Muscle layer of duodenum (tissue), 2 donors: Measurements from ENCODE around the gene RAB30.
"Not testable (repeated sequence)": the region's sequence is repeated elsewhere in the genome, so short reads cannot be mapped to it uniquely, and the experiment has no call there.

Experiments
- H3K27ac ChIP-seq: one replicate; pipeline ENCODE4 v1.7.0; 2013; ENCODE audit warnings: mild to moderate bottlenecking, low read length
- H3K27me3 ChIP-seq: one replicate; pipeline ENCODE4 v1.7.0; 2013; ENCODE audit warnings: low read depth, mild to moderate bottlenecking, control low read depth, low read length
- H3K36me3 ChIP-seq, 2 donors: one replicate each; pipeline ENCODE4 v1.7.0; 2013; ENCODE audit warnings: low read length in 2 of 2, control low read depth in 1 of 2, mild to moderate bottlenecking in 1 of 2; ENCODE audit not compliant: insufficient read depth in 2 of 2, control insufficient read depth in 1 of 2
- H3K4me1 ChIP-seq, 2 donors: one replicate each; pipeline ENCODE4 v1.7.0; 2013; ENCODE audit warnings: low read length in 2 of 2, mild to moderate bottlenecking in 2 of 2, control low read depth in 1 of 2, moderate library complexity in 1 of 2; ENCODE audit not compliant: insufficient read depth in 2 of 2, control insufficient read depth in 1 of 2
- H3K4me3 ChIP-seq, 2 donors: one replicate each; pipeline ENCODE4 v1.7.0; 2013; ENCODE audit warnings: low read length in 2 of 2, low read depth in 1 of 2, mild to moderate bottlenecking in 1 of 2
- H3K9me3 ChIP-seq, 2 donors: one replicate each; pipeline ENCODE4 v1.7.0; 2013; ENCODE audit warnings: low read length in 2 of 2, control low read depth in 1 of 2, mild to moderate bottlenecking in 1 of 2; ENCODE audit not compliant: control insufficient read depth in 1 of 2
- donor health status: healthy.

Gene RAB30

DNA sequence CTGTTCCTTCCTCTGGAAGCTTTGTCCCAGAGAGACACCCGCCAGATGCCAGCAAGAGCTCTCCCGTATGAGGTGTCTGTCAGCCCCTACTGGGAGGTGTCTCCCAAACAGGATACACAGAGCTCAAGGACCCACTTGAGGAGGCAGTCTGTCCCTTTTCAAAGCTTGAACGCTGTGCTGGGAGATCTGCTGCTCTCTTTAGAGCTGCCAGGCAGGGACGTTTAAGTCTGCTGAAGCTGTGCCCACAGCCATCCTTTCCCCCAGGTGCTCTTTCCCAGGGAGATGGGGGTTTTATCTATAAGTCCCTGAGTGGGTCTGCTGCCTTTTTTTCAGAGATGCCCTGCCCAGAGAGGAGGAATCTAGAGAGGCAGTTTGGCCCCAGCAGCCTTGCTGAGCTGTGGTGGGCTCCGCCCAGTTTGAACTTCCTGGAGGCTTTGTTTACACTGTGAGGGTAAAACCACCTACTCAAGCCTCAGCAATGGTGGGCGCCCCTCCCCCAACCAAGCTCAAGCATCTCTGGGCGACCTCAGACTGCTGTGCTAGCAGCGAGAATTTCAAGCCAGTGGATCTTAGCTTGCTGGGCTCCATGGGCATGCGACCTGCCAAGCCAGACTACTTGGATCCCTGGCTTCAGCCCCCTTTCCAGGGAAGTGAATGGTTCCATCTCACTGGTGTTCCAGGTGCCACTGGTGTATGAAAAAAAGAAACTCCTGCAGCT lies 115.8 kb downstream of the RAB30 start:
- not testable (repeated sequence) for H3K4me1 ChIP-seq, H3K9me3 ChIP-seq, H3K4me3 ChIP-seq, H3K27ac ChIP-seq, H3K27me3 ChIP-seq, H3K36me3 ChIP-seq

DNA sequence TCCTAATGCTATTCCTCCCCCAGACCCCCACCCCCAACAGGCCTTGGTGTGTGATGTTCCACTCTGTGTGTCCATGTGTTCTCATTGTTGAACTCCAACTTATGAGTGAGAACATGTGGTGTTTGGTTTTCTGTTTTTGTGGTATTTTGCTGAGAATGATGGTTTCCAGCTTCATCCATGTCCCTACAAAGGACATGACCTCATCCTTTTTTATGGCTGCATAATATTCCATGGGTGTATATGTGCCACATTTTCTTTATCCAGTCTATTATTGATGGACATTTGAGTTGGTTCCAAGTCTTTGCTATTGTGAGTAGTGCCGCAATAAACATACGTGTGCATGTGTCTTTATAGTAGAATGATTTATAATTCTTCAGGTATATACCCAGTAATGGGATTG lies 121.2 kb downstream of the RAB30 start:
- not testable (repeated sequence) for H3K4me3 ChIP-seq, H3K9me3 ChIP-seq, H3K36me3 ChIP-seq, H3K27ac ChIP-seq, H3K4me1 ChIP-seq, H3K27me3 ChIP-seq

DNA sequence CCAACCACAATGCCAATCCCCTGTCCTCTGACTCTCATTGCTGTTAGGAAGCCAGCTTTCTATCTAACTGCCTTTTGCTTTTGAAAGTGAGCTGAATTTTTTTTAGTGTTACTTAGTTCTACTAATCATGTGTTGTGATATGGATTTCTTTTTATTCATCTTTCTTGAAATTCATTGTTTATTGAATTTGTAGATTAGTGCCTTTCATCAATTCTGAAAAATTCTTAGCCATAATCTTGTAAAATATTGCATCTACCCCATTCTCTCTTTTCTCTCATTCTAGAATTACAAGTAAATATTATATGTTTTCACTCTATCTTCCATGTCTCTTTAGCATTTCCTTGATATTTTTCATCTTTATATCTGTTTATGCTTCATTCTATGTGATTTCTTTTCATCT lies 122.3 kb downstream of the RAB30 start:
- Histone ChIP-seq H3K36me3 (no peaks in the 10 kb centered on the region), H3K9me3 (no peaks in the 10 kb centered on the region), H3K4me3 (no peak overlapping the region), H3K27me3 (no peaks in the 10 kb centered on the region), H3K4me1 (no peaks in the 10 kb centered on the region), H3K27ac (no peak overlapping the region)

DNA sequence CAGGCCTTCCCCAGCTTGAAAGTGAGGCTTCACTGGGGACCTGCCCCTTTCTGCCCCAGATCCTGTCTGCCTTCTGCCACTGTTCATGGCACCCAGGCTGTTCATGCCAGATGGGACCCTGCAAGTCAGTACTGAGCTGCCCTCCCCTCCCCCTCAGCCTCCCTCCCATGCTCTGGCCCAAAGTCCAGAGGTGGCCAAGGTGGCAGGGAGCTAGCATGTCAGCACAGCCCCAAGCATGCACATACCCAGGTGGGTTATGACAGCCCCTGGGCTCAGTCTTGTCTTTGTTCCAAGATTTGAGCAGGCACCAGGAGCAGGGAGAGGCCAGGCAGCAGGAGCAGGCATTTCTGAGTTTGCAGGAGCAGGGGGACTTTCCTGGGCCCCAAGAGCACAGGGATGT lies 126.0 kb downstream of the RAB30 start:
- no peak overlapping the region for H3K27ac ChIP-seq

GRCh38 chr11:82945041-82945440 lies 126.7 kb downstream of the RAB30 start:
- H3K4me3 ChIP-seq, H3K4me1 ChIP-seq, H3K27ac ChIP-seq, H3K36me3 ChIP-seq, H3K27me3 ChIP-seq, H3K9me3 ChIP-seq: not testable (repeated sequence)

More for the DNA sequence above, 126.0 kb downstream of the RAB30 start:
- no peaks in the 10 kb centered on the region for H3K27me3 ChIP-seq
- no peak overlapping the region for H3K4me3 ChIP-seq
- H3K4me1 ChIP-seq = no peaks in the 10 kb centered on the region
- H3K9me3 ChIP-seq = no peaks in the 10 kb centered on the region
- H3K36me3 ChIP-seq = no peaks in the 10 kb centered on the region

GRCh38 chr11:82944198-82944597 lies 127.5 kb downstream of the RAB30 start:
- Histone ChIP-seq H3K27me3 (no peaks in the 10 kb centered on the region), H3K9me3 (no peaks in the 10 kb centered on the region), H3K4me3 (no peak overlapping the region), H3K4me1 (no peaks in the 10 kb centered on the region), H3K27ac (no peak overlapping the region), H3K36me3 (no peaks in the 10 kb centered on the region)

GRCh38 chr11:82943430-82943829 lies 128.3 kb downstream of the RAB30 start:
- H3K4me1 ChIP-seq, H3K27ac ChIP-seq, H3K4me3 ChIP-seq: not testable (repeated sequence)

GRCh38 chr11:82942376-82942775 lies 129.3 kb downstream of the RAB30 start:
- Histone ChIP-seq H3K27me3 (no peaks in the 10 kb centered on the region), H3K9me3 (no peaks in the 10 kb centered on the region), H3K4me1 (no peaks in the 10 kb centered on the region), H3K4me3 (no peak overlapping the region), H3K27ac (no peak overlapping the region), H3K36me3 (no peaks in the 10 kb centered on the region)

More at GRCh38 chr11:82943430-82943829, 128.3 kb downstream of the RAB30 start:
- H3K9me3 ChIP-seq, H3K36me3 ChIP-seq, H3K27me3 ChIP-seq: not testable (repeated sequence)

DNA sequence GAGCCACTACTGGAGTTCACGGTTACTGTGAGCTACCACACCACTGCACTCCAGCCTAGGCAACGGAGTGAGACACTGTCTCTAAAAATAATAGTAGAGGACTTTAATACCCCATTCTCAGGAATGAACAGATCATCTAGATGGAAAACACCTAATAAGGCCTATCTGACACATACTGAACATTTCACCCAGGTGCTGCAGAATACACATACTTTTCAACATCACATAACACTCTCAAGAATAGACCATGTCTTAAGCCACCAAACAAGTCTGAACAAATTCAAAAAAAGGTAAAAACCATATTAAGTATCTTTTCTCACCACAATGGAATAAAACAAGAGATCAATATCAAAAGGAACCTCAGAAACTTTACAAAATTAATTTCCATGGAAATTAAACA lies 132.2 kb downstream of the RAB30 start:
- no peaks in the 10 kb centered on the region for H3K9me3 ChIP-seq
- H3K4me3 ChIP-seq = no peak overlapping the region
- no peaks in the 10 kb centered on the region for H3K27me3 ChIP-seq
- no peaks in the 10 kb centered on the region for H3K4me1 ChIP-seq
- no peaks in the 10 kb centered on the region for H3K36me3 ChIP-seq
- H3K27ac ChIP-seq = no peak overlapping the region

GRCh38 chr11:82937554-82937953 lies 134.1 kb downstream of the RAB30 start:
- no peaks in the 10 kb centered on the region for H3K36me3 ChIP-seq
- H3K4me1 ChIP-seq = no peaks in the 10 kb centered on the region
- H3K4me3 ChIP-seq = no peak overlapping the region
- no peak overlapping the region for H3K27ac ChIP-seq
- no peaks in the 10 kb centered on the region for H3K27me3 ChIP-seq
- H3K9me3 ChIP-seq = no peaks in the 10 kb centered on the region

GRCh38 chr11:82936261-82936660 lies 135.4 kb downstream of the RAB30 start:
- H3K27ac ChIP-seq = no peak overlapping the region
- H3K9me3 ChIP-seq = no peaks in the 10 kb centered on the region
- H3K27me3 ChIP-seq = no peaks in the 10 kb centered on the region
- H3K4me1 ChIP-seq = no peaks in the 10 kb centered on the region
- no peak overlapping the region for H3K4me3 ChIP-seq
- H3K36me3 ChIP-seq = no peaks in the 10 kb centered on the region

- no peaks in the 10 kb centered on the region for H3K36me3 ChIP-seq
- H3K27ac ChIP-seq = no peak overlapping the region
- no peak overlapping the region for H3K4me3 ChIP-seq
- no peaks in the 10 kb centered on the region for H3K27me3 ChIP-seq
- no peaks in the 10 kb centered on the region for H3K4me1 ChIP-seq
- no peaks in the 10 kb centered on the region for H3K9me3 ChIP-seq
Measured at GRCh38 chr11:82932564-82932963, 139.1 kb downstream of the RAB30 start.
